ENCODE data around the gene RPL13A. TPM values are rescaled to one million over a fixed set of nuclear protein-coding genes. Genes with fewer than 3 reads are reported as not detected.

Gene RPL13A
- total and polyA plus RNA-seq, 9 of the 15 experiments (the other 6 are each of a cell fraction or from before 2014, with no cell fraction given): 1,744 to 5,482 (median 2,949) TPM

- 0 out of 2 replicates have a peak, but pooled peaks have one; percentile 29 for TF ChIP-seq TEAD4 (IDR thresholded peaks at IDR 0.05; ENCODE audit: low read length)
- no peak for TF ChIP-seq TEAD4 (CRISPR knock-in tag; IDR thresholded peaks at IDR 0.05; ENCODE audit: borderline replicate concordance)
- peak; percentile 96 for TF ChIP-seq VEZF1 (CRISPR knock-in tag; IDR thresholded peaks at IDR 0.05)
- peak; percentile 75 for TF ChIP-seq FIP1L1 (IDR thresholded peaks at IDR 0.05; ENCODE audit: low read depth, low read length, poor library complexity, severe bottlenecking)
- TF ChIP-seq DPF2 (IDR thresholded peaks at IDR 0.05): no peak
- peak; percentile 65 for TF ChIP-seq FOXM1 (IDR thresholded peaks at IDR 0.05; ENCODE audit: low read depth)
- no peak for TF ChIP-seq FOXM1 (CRISPR knock-in tag; IDR thresholded peaks at IDR 0.05; ENCODE audit: low read depth)
- 0 out of 2 replicates have a peak, but pooled peaks have one; percentile 45 for TF ChIP-seq PKNOX1 (IDR thresholded peaks at IDR 0.05)
- TF ChIP-seq DIDO1 (tag; IDR thresholded peaks at IDR 0.05; ENCODE audit: low read depth): no peak
- TF ChIP-seq U2AF2 (optimal IDR thresholded peaks at IDR 0.05; ENCODE audit: low read depth, low read length): no peak
- no peak for TF ChIP-seq TCF7 (IDR thresholded peaks at IDR 0.05; ENCODE audit: borderline replicate concordance)
- TF ChIP-seq ZNF583 (CRISPR knock-in tag; IDR thresholded peaks at IDR 0.05): peak; percentile 60; the same call in 1 of the 2 replicates
- no peak for TF ChIP-seq TFE3 (CRISPR knock-in tag; IDR thresholded peaks at IDR 0.05)
- TF ChIP-seq POLR2B (IDR thresholded peaks at IDR 0.05; ENCODE audit: low read depth, partially characterized antibody): no peak
- TF ChIP-seq TCF15 (CRISPR knock-in tag; IDR thresholded peaks at IDR 0.05): no peak
- TF ChIP-seq ELK3 (CRISPR knock-in tag; IDR thresholded peaks at IDR 0.05): no peak
- peak; percentile 46; the same call in 1 of the 2 replicates for TF ChIP-seq SMAD4 (CRISPR knock-in tag; conservative IDR thresholded peaks at IDR 0.05)
- TF ChIP-seq BHLHE40 (IDR thresholded peaks at IDR 0.05; ENCODE audit: low read length): peak; percentile 37; the same call in 1 of the 2 replicates
Observed at GRCh38 chr19:49473868-49474541, 13.4 kb upstream of the RPL13A start, which contains the start of gene FLT3LG (continued).
